Fibroblast of lung (primary cell): ENCODE results near the gene LBHD1. TPM values are rescaled to one million over a fixed set of nuclear protein-coding genes. Genes with fewer than 3 reads are reported as not detected.
A peak's percentile ranks its signal among the peaks of the same experiment; 100 is the strongest.
"Not testable (repeated sequence)": the region's sequence is repeated elsewhere in the genome, so short reads cannot be mapped to it uniquely, and the experiment has no call there.

ENCODE experiments used
- DNase-seq, 2 donors: peaks; one replicate each; pipeline versions ENCODE4 v3.0.0 to v3.0.0-alpha.2; 2010; ENCODE audit warnings: low read depth in 2 of 2
- H2AFZ ChIP-seq: 2 replicates; pipeline ENCODE4 v1.5.1; 2012; ENCODE audit warnings: low read length, control low read depth, inconsistent platforms
- H3K27ac ChIP-seq: 2 replicates; pipeline ENCODE4 v1.5.1; 2011; ENCODE audit warnings: low read length, control low read depth; ENCODE audit not compliant: insufficient read depth
- H3K27me3 ChIP-seq: 2 replicates; pipeline ENCODE4 v1.5.1; 2011; ENCODE audit warnings: mild to moderate bottlenecking, low read length; ENCODE audit not compliant: control insufficient read depth, insufficient read depth
- H3K36me3 ChIP-seq: 2 replicates; pipeline ENCODE4 v1.5.1; 2011; ENCODE audit warnings: low read length; ENCODE audit not compliant: control insufficient read depth, insufficient read depth
- H3K4me1 ChIP-seq: 2 replicates; pipeline ENCODE4 v1.5.1; 2011; ENCODE audit warnings: low read length; ENCODE audit not compliant: control insufficient read depth, insufficient read depth; ENCODE audit errors: extremely low read depth
- H3K4me2 ChIP-seq: 2 replicates; pipeline ENCODE4 v1.5.1; 2011; ENCODE audit warnings: low read length, control low read depth; ENCODE audit not compliant: insufficient read depth; ENCODE audit errors: extremely low read depth
- H3K4me3 ChIP-seq, 4 experiments: fragments of 200-600 bp in 1 of 4; sonication (generic) in 1 of 4; replicated peaks in 1 of 4; 2 replicates each; pipeline ENCODE4 v1.5.1; 2011 to 2016; ENCODE audit warnings: low read length in 4 of 4, low read depth in 3 of 4, mild to moderate bottlenecking in 3 of 4, control low read depth in 2 of 4, inconsistent platforms in 1 of 4, mixed read lengths in 1 of 4; ENCODE audit not compliant: insufficient read depth in 1 of 4; ENCODE audit errors: control extremely low read depth in 1 of 4
- H3K79me2 ChIP-seq: 2 replicates; pipeline ENCODE4 v1.5.1; 2012; ENCODE audit warnings: mild to moderate bottlenecking, low read length, inconsistent platforms; ENCODE audit not compliant: control insufficient read depth, insufficient read depth
- H3K9ac ChIP-seq: 2 replicates; pipeline ENCODE4 v1.5.1; 2011; ENCODE audit warnings: mild to moderate bottlenecking, low read length, control low read depth; ENCODE audit not compliant: insufficient read depth
- H3K9me3 ChIP-seq: 2 replicates; pipeline ENCODE4 v1.5.1; 2012; ENCODE audit warnings: low read depth, low read length; ENCODE audit not compliant: control insufficient read depth, insufficient read depth
- H4K20me1 ChIP-seq: 2 replicates; pipeline ENCODE4 v1.5.1; 2011; ENCODE audit warnings: low read length; ENCODE audit not compliant: control insufficient read depth, insufficient read depth; ENCODE audit errors: extremely low read depth
- EZH2 ChIP-seq: IDR thresholded peaks from 2 replicates; pipeline ENCODE4 v1.5.1; 2012; ENCODE audit warnings: low read length, control low read depth, mild to moderate bottlenecking; ENCODE audit errors: missing control alignments
- polyA plus RNA-seq, 2 donors: library from polyadenylated mRNA; depleted of rRNA in 1 of 2; stranded (reverse) in 1 of 2; unstranded in 1 of 2; fragments of >200 nt; gene quantifications; 2 replicates each; pipeline ENCODE4 v1.2.1, GENCODE V29; 2011 to 2012; ENCODE audit warnings: missing spikeins in 1 of 2
- total RNA-seq: library from RNA; depleted of rRNA; stranded (reverse); fragments of >200 nt; gene quantifications from 2 replicates; pipeline ENCODE4 v1.2.1, GENCODE V29; 2014
- TF ChIP-seq, protein P1 (sequence below), 2 donors: IDR thresholded peaks in 1 of 2; conservative IDR thresholded peaks in 1 of 2; 1 replicate in 1 of 2; 2 replicates in 1 of 2; pipeline ENCODE4 v1.5.1; 2011 to 2012; ENCODE audit warnings: low read length in 2 of 2, control low read depth in 1 of 2, inconsistent platforms in 1 of 2, low read depth in 1 of 2, mild to moderate bottlenecking in 1 of 2

The LBHD1 gene
- total and polyA plus RNA-seq, 2 donors (not counting 1 experiment from before 2014, with no cell fraction given) = 3.4 to 4.5 TPM

DNA sequence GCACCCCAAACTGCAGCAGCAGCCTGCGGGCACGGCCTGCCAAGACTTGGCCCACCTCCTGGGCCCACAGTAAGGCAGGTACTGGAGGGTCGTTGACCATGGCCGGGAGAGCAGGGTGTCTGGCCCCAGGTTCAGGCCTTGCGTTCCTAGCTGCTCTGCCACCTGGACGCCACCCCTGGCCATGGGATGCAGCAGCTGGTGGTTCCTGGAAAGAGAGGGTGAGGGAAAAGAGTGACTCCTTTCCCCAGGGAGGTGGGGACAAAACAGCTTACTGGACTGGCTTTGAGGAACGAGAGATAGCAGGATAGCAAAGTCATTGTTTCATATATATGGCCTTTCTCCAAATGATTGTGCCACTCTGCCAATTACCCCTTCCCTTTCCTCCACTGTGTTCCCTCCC, 33.3 kb upstream of the LBHD1 start:
- TF ChIP-seq EZH2 = no peak
- TF ChIP-seq, protein P1, sequence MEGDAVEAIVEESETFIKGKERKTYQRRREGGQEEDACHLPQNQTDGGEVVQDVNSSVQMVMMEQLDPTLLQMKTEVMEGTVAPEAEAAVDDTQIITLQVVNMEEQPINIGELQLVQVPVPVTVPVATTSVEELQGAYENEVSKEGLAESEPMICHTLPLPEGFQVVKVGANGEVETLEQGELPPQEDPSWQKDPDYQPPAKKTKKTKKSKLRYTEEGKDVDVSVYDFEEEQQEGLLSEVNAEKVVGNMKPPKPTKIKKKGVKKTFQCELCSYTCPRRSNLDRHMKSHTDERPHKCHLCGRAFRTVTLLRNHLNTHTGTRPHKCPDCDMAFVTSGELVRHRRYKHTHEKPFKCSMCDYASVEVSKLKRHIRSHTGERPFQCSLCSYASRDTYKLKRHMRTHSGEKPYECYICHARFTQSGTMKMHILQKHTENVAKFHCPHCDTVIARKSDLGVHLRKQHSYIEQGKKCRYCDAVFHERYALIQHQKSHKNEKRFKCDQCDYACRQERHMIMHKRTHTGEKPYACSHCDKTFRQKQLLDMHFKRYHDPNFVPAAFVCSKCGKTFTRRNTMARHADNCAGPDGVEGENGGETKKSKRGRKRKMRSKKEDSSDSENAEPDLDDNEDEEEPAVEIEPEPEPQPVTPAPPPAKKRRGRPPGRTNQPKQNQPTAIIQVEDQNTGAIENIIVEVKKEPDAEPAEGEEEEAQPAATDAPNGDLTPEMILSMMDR (conservative IDR thresholded peaks at IDR 0.05 in 1 of 2, IDR thresholded peaks at IDR 0.05 in 1 of 2; ENCODE audit: low read depth in 1 of 2, low read length in 2 of 2) = no peak
- Histone ChIP-seq H3K4me1 (peaks cover 23% of the 10 kb centered on the region), H3K9ac (peak overlapping the region; percentile 79), H3K79me2 (no peaks in the 10 kb centered on the region), H3K36me3 (peaks cover 7% of the 10 kb centered on the region), H3K4me2 (peak overlapping the region; percentile 98), H3K9me3 (no peaks in the 10 kb centered on the region), H3K27me3 (no peaks in the 10 kb centered on the region), H2AFZ (peak overlapping the region; percentile 82), H4K20me1 (no peaks in the 10 kb centered on the region), H3K27ac (peak overlapping the region; percentile 96), H3K4me3 (peak overlapping the region; percentile 72 to 82 (median 80))
- peak in 1 of 2 donors; percentile 20 for DNase-seq

DNA sequence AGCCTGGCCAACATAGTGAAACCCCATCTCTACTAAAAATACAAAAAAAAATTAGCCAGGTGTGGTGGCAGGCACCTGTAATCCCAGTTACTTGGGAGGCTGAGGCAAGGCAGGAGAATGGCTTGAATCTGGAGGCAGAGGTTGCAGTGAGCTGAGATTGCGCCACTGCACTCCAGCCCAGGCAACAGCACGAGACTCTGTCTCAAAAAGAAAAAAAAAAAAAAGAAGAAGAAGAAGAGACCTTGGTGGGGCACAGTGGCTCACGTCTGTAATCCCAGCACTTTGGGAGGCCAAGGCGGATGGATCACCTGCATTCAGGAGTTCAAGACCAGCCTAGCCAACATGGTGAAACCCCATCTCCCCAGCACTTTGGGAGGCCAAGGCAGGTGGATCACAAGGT, 31.9 kb upstream of the LBHD1 start:
- not testable (repeated sequence) for H4K20me1 ChIP-seq, H3K36me3 ChIP-seq, H3K79me2 ChIP-seq, DNase-seq, H3K4me3 ChIP-seq, H3K4me2 ChIP-seq, H3K27me3 ChIP-seq, H3K9ac ChIP-seq, H3K27ac ChIP-seq, H2AFZ ChIP-seq, H3K9me3 ChIP-seq
- H3K4me1 ChIP-seq = peaks cover 19% of the 10 kb centered on the region

DNA sequence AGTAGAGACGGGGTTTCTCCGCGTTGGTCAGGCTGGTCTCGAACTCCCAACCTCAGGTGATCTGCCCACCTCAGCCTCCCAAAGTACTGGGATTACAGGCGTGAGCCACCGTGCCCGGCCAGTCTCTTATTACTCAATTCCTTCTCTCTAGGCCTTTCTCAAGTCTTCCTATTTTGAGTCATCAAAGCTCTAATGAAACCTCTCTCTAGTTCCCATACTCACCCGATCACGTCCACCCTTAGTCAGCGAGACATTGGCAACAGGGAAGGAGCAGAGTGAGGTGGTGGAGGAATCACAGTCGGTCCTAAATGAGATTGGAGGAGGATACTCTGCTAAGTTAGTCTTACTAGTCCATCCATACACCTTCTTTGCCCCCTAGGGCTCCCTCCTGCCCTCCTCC, 30.2 kb upstream of the LBHD1 start:
- H3K9ac ChIP-seq = no peak overlapping the region
- no peaks in the 10 kb centered on the region for H4K20me1 ChIP-seq
- TF ChIP-seq, protein P1 (conservative IDR thresholded peaks at IDR 0.05 in 1 of 2, IDR thresholded peaks at IDR 0.05 in 1 of 2; ENCODE audit: low read depth in 1 of 2, low read length in 2 of 2) = no peak
- no peak for TF ChIP-seq EZH2
- no peak overlapping the region for H3K4me2 ChIP-seq
- H3K36me3 ChIP-seq = peaks cover 4% of the 10 kb centered on the region
- H3K9me3 ChIP-seq = no peaks in the 10 kb centered on the region
- no peaks in the 10 kb centered on the region for H3K79me2 ChIP-seq
- H3K27me3 ChIP-seq = no peaks in the 10 kb centered on the region
- no peak for DNase-seq
- H3K4me3 ChIP-seq = no peak overlapping the region
- H3K4me1 ChIP-seq = peaks cover 14% of the 10 kb centered on the region
- H3K27ac ChIP-seq = no peak overlapping the region
- H2AFZ ChIP-seq = no peak overlapping the region
